ENCODE measurements around the gene NXPH3. TPM values are rescaled to one million over a fixed set of nuclear protein-coding genes. Genes with fewer than 3 reads are reported as not detected.

Gene NXPH3
- total RNA-seq, 4 donors from 2014 or later, result 24.4 to 26.4 (median 25.0) TPM

- Histone ChIP-seq H3K36me3 (peaks cover 11 to 67% of the 10 kb centered on the region in 2 donors), H3K4me3 (no peak overlapping the region), H3K4me1 (peaks cover 6 to 63% (median 21%) of the 10 kb centered on the region in 3 donors), H3K27ac (peak overlapping the region; percentile 34 to 61 (median 47)), H3K9me3 (no peaks in the 10 kb centered on the region), H3K27me3 (no peaks in the 10 kb centered on the region)
- no peak for ATAC-seq
- peak; percentile 16 for TF ChIP-seq POLR2AphosphoS5 (IDR thresholded peaks at IDR 0.05)
- TF ChIP-seq CTCF (IDR thresholded peaks at IDR 0.05), result no peak
- 52 to 55% methylated on average over 5 of the region's 5 CpGs for WGBS, 2 donors (ENCODE audit: low coverage in 1 of 2)
Measured at GRCh38 chr17:49610883-49611584, 35.4 kb downstream of the NXPH3 start.

- Histone ChIP-seq H3K4me1 (peaks cover 21 to 79% (median 21%) of the 10 kb centered on the region in 3 donors), H3K36me3 (peaks cover 7 to 53% of the 10 kb centered on the region in 2 donors), H3K27me3 (no peaks in the 10 kb centered on the region), H3K9me3 (no peaks in the 10 kb centered on the region), H3K4me3 (no peak overlapping the region), H3K27ac (peak overlapping the region in 2 of 4 donors; percentile 5 to 61)
- ATAC-seq, result no peak
- TF ChIP-seq CTCF (IDR thresholded peaks at IDR 0.05) (no peak), EP300 (IDR thresholded peaks at IDR 0.05) (no peak), POLR2AphosphoS5 (IDR thresholded peaks at IDR 0.05) (no peak), POLR2A (IDR thresholded peaks at IDR 0.05) (no peak)
- 36 to 56% methylated on average over 1 of the region's 1 CpG for WGBS, 2 donors (ENCODE audit: low coverage in 1 of 2)
Measured at GRCh38 chr17:49612726-49613125, 37.1 kb downstream of the NXPH3 start.

- Histone ChIP-seq H3K4me3 (no peak overlapping the region), H3K27ac (peak overlapping the region in 3 of 4 donors; percentile 7 to 61 (median 24)), H3K36me3 (peaks cover 7 to 53% of the 10 kb centered on the region in 2 donors), H3K9me3 (no peaks in the 10 kb centered on the region), H3K4me1 (peaks cover 21 to 85% (median 22%) of the 10 kb centered on the region in 3 donors), H3K27me3 (no peaks in the 10 kb centered on the region)
- no peak for TF ChIP-seq EP300 (IDR thresholded peaks at IDR 0.05)
- TF ChIP-seq POLR2A (IDR thresholded peaks at IDR 0.05), result no peak
- no peak for TF ChIP-seq CTCF (IDR thresholded peaks at IDR 0.05)
- no peak for TF ChIP-seq POLR2AphosphoS5 (IDR thresholded peaks at IDR 0.05)
- 57 to 64% methylated on average over 1 of the region's 1 CpG for WGBS, 2 donors (ENCODE audit: low coverage in 1 of 2)
- no peak for ATAC-seq
Measured at GRCh38 chr17:49613182-49613800, 37.6 kb downstream of the NXPH3 start.

- WGBS, 2 donors (ENCODE audit: low coverage in 1 of 2), result 31 to 36% methylated on average over 3 of the region's 3 CpGs
- ATAC-seq, result peak; percentile 32
- peaks cover 17 to 85% (median 22%) of the 10 kb centered on the region in 3 donors for H3K4me1 ChIP-seq
Measured at GRCh38 chr17:49616086-49616485, 40.4 kb downstream of the NXPH3 start.

More at GRCh38 chr17:49616086-49616485, 40.4 kb downstream of the NXPH3 start:
- Histone ChIP-seq H3K27me3 (no peaks in the 10 kb centered on the region), H3K4me3 (no peak overlapping the region), H3K27ac (peak overlapping the region; percentile 39 to 73 (median 68)), H3K9me3 (no peaks in the 10 kb centered on the region), H3K36me3 (peaks cover 0 to 53% of the 10 kb centered on the region in 2 donors)
- TF ChIP-seq EP300 (IDR thresholded peaks at IDR 0.05) (no peak), CTCF (IDR thresholded peaks at IDR 0.05) (peak; percentile 37 to 55 (median 44))
